ENCODE measurements around the gene SLC38A4.

DNA sequence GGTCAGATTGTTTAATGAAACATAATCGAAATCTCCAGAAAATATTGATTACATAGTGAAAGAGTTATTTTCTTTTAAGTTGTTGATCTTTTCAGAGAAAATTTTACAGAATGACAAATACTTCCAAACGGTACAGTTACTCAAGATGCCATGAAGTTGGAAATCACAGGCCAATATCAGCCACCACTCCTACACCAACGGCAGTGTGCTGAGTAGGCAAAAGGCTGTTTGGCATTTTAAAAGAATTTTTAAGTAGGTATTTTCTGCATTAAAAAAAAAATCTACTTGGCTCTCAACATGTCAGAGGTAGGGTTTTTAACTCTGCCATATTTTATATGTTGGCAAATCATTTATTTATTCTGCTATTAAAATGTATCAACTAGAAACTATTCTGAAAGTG, 21.7 kb downstream of the SLC38A4 start:
- TF ChIP-seq POLR2AphosphoS5 (IDR thresholded peaks at IDR 0.05; ENCODE audit: borderline replicate concordance, low read depth, low read length), result no peak
- TF ChIP-seq EZH2 (IDR thresholded peaks at IDR 0.05), result no peak

Data from SK-N-MC (cell line).